ENCODE measurements around the gene HTRA3. TPM values are rescaled to one million over a fixed set of nuclear protein-coding genes. Genes with fewer than 3 reads are reported as not detected.

The HTRA3 gene
- total RNA-seq, 2 experiments from 2014 or later: not detected

DNA sequence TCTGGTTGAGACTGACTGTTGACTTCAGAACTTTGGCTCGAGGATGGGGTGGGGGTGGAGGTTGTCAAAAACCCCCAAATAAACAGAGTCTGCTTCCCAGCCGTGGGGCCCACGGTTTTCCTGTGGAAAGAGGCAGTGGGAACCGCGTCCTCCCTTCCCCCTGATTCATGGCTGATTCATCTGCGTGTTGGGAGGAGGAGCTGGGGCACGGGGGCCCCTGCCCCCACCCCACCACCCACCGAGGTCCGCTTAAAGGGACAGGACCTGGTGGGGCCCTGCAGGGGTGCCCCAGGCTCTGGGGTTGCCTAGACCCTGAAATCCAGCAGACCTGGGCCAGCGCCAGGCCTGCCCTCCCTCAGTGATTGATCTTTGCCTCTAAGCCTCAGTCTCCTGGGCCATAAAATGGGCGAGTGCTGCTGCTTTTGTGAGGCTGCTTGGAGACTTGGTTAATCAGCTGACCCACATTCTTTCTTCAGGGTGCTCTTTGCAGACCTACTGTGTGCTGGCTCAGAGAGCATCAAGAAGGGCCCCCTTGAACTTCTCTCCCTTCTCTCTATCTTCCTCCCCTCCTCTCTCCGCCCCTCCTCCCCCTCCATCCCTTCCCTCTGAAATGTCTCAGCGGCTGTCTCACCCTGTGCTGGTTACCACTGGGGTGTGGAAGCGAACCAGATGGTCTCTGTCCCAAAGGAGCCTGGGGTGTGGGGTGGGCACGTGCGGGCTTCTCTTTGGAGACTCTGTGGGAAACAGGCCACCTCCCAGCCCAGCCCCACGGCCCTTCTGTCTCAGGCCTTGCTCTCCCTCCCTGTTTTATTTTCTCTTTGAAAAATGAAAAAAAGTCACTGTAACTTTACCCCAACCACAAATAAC lies 9.1 kb downstream of the HTRA3 start:
- no peaks in the 10 kb centered on the region for H3K36me3 Mint-ChIP-seq (ENCODE audit: low read depth)
- ChIA-PET POLR2A (no interaction called here), CTCF (no interaction called here)
- H3K27me3 Mint-ChIP-seq: no peaks in the 10 kb centered on the region
- no peak overlapping the region for H3K27ac Mint-ChIP-seq
- no peak for DNase-seq
- no peak overlapping the region for H3K4me3 Mint-ChIP-seq
- no peaks in the 10 kb centered on the region for H3K4me1 Mint-ChIP-seq
- no peaks in the 10 kb centered on the region for H3K9me3 Mint-ChIP-seq

DNA sequence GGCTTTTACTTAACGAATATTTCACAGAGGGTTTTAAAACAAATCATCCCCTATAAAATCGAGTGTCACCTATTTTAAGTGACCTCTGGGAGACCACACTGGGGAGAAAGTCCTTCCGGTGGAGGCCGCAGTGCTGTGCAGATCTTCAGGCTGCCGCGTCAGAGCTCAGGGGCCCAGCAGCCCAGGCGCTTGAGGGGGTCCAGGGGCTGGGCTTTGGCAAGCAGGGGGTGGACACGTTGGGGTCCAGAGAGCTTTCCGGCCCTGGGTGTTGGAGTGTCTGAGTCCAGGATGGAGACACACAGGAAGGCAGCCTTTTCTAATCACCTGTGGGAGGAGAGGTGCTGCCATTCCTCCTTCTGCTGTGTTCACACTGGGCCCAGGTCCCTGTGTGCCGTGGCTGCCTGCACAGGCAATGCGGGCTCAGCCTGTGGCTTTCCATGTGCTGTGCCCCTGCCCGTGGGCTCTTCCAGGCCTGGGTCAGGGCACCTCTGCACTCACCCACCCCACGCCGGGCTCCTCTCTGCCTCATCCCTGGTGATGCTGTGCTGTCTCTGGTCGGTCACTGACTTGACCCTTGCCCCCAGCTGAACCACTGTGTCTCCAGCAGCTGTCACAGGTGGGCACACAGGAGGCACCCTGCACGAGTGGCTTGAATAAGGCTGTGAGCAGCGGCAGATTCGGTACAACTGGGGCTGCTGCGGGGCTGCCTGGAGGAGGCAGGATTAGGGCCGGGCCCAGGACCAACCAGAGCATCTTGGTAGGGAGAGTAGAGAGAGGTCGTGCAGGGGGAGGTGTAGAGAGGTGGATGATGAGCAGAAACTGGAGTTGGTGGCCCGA lies 10.0 kb downstream of the HTRA3 start:
- H3K4me3 Mint-ChIP-seq: no peak overlapping the region
- ChIA-PET CTCF (no interaction called here), POLR2A (no interaction called here)
- H3K27ac Mint-ChIP-seq: no peak overlapping the region
- H3K27me3 Mint-ChIP-seq: no peaks in the 10 kb centered on the region
- H3K9me3 Mint-ChIP-seq: no peaks in the 10 kb centered on the region
- no peak for DNase-seq
- H3K4me1 Mint-ChIP-seq: no peaks in the 10 kb centered on the region
- no peaks in the 10 kb centered on the region for H3K36me3 Mint-ChIP-seq (ENCODE audit: low read depth)

DNA sequence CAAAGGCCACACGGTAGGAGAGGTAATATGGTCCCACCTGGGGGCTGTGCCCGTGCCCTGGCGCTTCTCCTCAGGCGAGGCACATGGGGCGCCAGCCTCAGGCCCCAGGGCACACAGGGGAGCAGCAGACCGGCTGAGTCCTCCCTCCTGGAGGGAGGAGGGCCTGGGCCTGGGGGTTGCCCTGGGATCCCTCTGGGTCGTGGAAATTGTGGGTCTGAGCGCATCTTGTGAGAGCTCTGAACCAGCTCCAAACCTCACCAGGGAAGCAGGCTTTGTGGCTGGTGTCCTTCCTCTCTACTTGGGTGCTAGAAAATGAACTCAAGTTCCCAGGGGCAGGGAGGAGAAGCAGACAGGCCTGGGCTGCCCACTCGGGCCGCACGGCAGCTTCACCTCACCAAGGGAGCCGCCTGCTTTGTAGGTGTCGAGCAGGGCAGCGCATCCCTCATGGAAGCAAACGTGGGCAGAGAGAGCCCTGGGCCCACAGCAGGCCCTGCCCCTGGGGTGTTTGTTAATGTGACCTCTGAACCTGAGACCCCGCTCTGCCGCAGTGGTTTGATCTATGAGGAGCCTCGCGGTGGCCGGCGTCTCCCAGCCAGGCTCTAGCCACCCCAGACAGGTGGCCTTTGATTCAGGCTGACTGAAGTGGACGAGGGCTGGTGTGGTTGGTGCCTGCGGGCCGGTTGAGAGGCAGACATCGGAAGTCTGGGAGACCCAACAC lies 10.8 kb downstream of the HTRA3 start:
- Mint-ChIP-seq H3K36me3 (ENCODE audit: low read depth) (no peaks in the 10 kb centered on the region), H3K4me1 (no peaks in the 10 kb centered on the region), H3K27ac (no peak overlapping the region), H3K27me3 (no peaks in the 10 kb centered on the region), H3K9me3 (no peaks in the 10 kb centered on the region), H3K4me3 (no peak overlapping the region)
- CTCF ChIA-PET: no interaction called here
- POLR2A ChIA-PET: no interaction called here
- DNase-seq: no peak

- Mint-ChIP-seq H3K36me3 (ENCODE audit: low read depth) (no peaks in the 10 kb centered on the region), H3K4me3 (no peak overlapping the region), H3K27me3 (no peaks in the 10 kb centered on the region), H3K4me1 (no peaks in the 10 kb centered on the region), H3K27ac (no peak overlapping the region), H3K9me3 (no peaks in the 10 kb centered on the region)
- ChIA-PET POLR2A (no interaction called here), CTCF (no interaction called here)
- DNase-seq: no peak
Measured at GRCh38 chr4:8280876-8281440, 11.4 kb downstream of the HTRA3 start.

GRCh38 chr4:8281519-8282133 lies 12.1 kb downstream of the HTRA3 start:
- no peak for DNase-seq
- no peaks in the 10 kb centered on the region for H3K27me3 Mint-ChIP-seq
- H3K4me3 Mint-ChIP-seq: no peak overlapping the region
- CTCF ChIA-PET: no interaction called here
- no peaks in the 10 kb centered on the region for H3K4me1 Mint-ChIP-seq
- POLR2A ChIA-PET: no interaction called here
- no peak overlapping the region for H3K27ac Mint-ChIP-seq
- H3K36me3 Mint-ChIP-seq (ENCODE audit: low read depth): no peaks in the 10 kb centered on the region
- no peaks in the 10 kb centered on the region for H3K9me3 Mint-ChIP-seq

DNA sequence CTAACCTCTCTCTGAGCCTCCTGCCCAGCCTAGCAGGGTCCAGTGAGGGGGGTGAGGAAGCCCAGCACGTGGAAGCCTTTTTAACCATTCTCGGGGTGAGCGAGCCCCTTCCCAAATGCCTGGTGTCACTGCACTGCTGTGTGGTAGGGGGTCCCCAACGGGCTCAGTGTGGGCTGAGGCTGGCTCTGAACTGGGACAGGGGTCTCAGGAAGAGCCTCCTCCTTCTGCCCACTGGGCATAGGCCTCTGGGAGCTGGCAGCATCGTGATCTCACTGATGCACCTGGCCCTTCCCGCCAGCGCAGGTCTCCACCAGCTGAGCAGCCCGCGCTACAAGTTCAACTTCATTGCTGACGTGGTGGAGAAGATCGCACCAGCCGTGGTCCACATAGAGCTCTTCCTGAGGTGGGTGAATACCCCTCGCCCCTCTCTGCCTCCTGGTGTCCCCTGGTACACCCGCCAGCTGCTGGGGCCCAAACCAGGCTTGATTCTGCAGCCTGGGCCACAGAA lies 12.6 kb downstream of the HTRA3 start:
- no peaks in the 10 kb centered on the region for H3K9me3 Mint-ChIP-seq
- no peak for DNase-seq
- H3K4me1 Mint-ChIP-seq: no peaks in the 10 kb centered on the region
- H3K27me3 Mint-ChIP-seq: no peaks in the 10 kb centered on the region
- ChIA-PET POLR2A (no interaction called here), CTCF (no interaction called here)
- H3K4me3 Mint-ChIP-seq: no peak overlapping the region
- H3K27ac Mint-ChIP-seq: no peak overlapping the region
- H3K36me3 Mint-ChIP-seq (ENCODE audit: low read depth): no peaks in the 10 kb centered on the region

DNA sequence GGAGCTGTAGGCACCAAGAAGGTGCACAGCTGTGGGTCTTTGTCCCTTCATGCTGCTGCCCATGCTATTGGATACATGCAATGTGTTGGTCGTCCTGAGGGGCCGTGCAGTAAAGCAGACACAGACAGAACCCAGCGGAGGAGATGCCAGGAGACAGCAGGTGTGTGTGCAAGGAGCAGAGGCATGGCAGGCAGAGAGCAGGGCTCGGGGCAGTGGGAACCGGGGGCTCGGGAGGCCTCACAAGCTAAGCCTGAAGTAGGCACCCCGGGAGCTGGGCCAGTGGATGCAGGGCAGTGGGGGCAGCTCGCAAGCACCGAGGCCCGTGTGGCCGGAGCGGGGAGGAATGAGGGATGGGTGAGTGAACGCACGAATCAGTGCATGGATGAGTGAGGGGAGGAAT lies 13.2 kb downstream of the HTRA3 start:
- no peak overlapping the region for H3K4me3 Mint-ChIP-seq
- H3K9me3 Mint-ChIP-seq: no peaks in the 10 kb centered on the region

DNA sequence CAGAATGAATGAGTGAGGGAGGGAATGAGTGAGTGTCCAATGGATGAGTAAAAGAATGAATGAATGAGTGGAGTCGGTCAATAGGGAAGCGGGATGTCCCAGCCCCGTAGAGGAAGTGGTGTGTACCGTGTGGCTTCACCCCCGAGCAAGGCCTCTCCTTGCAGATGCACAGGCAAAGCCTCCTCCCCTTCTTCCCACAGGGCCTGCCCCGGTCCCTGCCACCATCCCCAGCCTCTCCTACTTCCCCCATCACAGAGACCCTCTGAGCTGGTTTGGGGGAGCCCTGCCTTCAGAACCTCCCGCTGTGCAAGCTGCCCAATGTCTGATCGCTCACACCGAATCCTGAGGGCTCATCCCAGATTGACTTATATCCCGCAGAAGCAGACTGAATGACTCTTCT lies 13.6 kb downstream of the HTRA3 start:
- Mint-ChIP-seq H3K4me3 (no peak overlapping the region), H3K27ac (no peak overlapping the region), H3K27me3 (no peaks in the 10 kb centered on the region), H3K4me1 (no peaks in the 10 kb centered on the region), H3K9me3 (no peaks in the 10 kb centered on the region), H3K36me3 (ENCODE audit: low read depth) (no peaks in the 10 kb centered on the region)
- POLR2A ChIA-PET: no interaction called here
- CTCF ChIA-PET: no interaction called here
- DNase-seq: no peak

More for the DNA sequence above, 13.2 kb downstream of the HTRA3 start:
- Mint-ChIP-seq H3K36me3 (ENCODE audit: low read depth) (no peaks in the 10 kb centered on the region), H3K27me3 (no peaks in the 10 kb centered on the region), H3K27ac (no peak overlapping the region), H3K4me1 (no peaks in the 10 kb centered on the region)
- POLR2A ChIA-PET: no interaction called here
- no peak for DNase-seq
- CTCF ChIA-PET: no interaction called here

- POLR2A ChIA-PET: no interaction called here
- no peaks in the 10 kb centered on the region for H3K27me3 Mint-ChIP-seq
- no peaks in the 10 kb centered on the region for H3K9me3 Mint-ChIP-seq
- H3K27ac Mint-ChIP-seq: no peak overlapping the region
- DNase-seq: no peak
- no peak overlapping the region for H3K4me3 Mint-ChIP-seq
- no peaks in the 10 kb centered on the region for H3K36me3 Mint-ChIP-seq (ENCODE audit: low read depth)
- no peaks in the 10 kb centered on the region for H3K4me1 Mint-ChIP-seq
- CTCF ChIA-PET: no interaction called here
Measured at GRCh38 chr4:8283631-8284121, 14.1 kb downstream of the HTRA3 start.

DNA sequence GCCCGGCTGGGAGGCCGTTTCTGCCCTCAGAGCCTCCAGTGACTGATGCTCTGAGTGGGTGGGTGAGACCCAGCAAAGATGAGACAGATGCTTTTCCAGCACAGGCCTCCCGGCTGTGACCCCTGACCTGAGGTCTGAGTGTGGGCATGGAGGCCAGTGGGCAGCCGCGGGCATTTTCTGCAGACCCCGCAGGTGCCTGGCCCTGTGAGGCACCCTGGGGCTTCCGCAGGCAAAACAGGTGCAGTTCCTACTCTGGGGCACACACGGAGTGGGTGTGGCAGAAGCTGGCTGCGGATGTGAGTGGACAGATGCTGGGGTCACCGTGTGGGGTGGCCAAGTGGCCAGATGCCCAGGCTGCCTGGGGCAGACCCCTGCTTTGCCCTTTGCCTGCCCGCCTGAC lies 14.8 kb downstream of the HTRA3 start:
- no peak overlapping the region for H3K4me3 Mint-ChIP-seq
- CTCF ChIA-PET: no interaction called here
- H3K27me3 Mint-ChIP-seq: no peaks in the 10 kb centered on the region
- H3K4me1 Mint-ChIP-seq: no peaks in the 10 kb centered on the region
- DNase-seq: no peak
- no peaks in the 10 kb centered on the region for H3K36me3 Mint-ChIP-seq (ENCODE audit: low read depth)
- H3K27ac Mint-ChIP-seq: no peak overlapping the region
- POLR2A ChIA-PET: no interaction called here
- no peaks in the 10 kb centered on the region for H3K9me3 Mint-ChIP-seq

DNA sequence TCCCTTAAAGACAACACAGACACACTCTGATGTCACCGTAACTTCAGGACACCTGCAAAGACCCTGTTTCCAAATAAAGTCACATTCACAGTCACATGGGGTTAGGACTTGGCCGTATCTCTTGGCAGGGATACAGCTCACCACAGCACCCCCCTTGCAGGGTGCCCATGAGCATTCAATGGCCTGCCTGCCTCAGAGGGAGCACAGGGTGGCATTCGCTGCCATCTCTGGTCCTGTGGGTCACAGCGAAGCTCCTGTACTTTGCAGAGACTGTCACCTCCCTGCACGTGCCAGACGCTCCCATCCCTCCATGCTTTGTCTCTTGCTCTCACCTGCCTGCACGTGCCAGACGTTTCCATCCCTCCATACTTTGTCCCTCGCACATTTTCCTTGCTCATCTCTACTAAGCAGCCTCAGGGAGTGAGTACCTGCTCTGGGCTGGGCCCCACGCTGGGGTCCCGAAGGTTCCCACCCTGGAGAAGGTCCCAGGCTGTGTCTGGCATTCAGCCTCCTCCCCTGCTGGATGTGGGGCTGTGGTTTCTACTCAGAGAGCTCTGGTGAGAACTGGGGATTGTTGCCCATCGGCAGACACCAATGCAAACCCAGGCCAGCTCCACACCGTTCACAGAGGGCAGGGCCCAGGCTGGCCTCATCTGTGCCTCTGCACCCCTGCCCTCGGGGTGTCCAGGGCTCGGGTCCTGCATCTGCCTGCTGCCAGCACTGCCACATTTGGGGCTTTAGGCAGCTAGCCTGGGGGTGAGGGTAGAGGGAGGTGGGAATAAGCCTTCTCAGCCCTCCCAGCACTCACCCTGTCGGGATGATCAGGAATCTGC lies 15.8 kb downstream of the HTRA3 start:
- CTCF ChIA-PET: no interaction called here
- no peaks in the 10 kb centered on the region for H3K36me3 Mint-ChIP-seq (ENCODE audit: low read depth)
- no peak for DNase-seq
- no peaks in the 10 kb centered on the region for H3K9me3 Mint-ChIP-seq
- no peak overlapping the region for H3K4me3 Mint-ChIP-seq
- no peaks in the 10 kb centered on the region for H3K4me1 Mint-ChIP-seq
- no peak overlapping the region for H3K27ac Mint-ChIP-seq
- H3K27me3 Mint-ChIP-seq: no peaks in the 10 kb centered on the region
- POLR2A ChIA-PET: no interaction called here

DNA sequence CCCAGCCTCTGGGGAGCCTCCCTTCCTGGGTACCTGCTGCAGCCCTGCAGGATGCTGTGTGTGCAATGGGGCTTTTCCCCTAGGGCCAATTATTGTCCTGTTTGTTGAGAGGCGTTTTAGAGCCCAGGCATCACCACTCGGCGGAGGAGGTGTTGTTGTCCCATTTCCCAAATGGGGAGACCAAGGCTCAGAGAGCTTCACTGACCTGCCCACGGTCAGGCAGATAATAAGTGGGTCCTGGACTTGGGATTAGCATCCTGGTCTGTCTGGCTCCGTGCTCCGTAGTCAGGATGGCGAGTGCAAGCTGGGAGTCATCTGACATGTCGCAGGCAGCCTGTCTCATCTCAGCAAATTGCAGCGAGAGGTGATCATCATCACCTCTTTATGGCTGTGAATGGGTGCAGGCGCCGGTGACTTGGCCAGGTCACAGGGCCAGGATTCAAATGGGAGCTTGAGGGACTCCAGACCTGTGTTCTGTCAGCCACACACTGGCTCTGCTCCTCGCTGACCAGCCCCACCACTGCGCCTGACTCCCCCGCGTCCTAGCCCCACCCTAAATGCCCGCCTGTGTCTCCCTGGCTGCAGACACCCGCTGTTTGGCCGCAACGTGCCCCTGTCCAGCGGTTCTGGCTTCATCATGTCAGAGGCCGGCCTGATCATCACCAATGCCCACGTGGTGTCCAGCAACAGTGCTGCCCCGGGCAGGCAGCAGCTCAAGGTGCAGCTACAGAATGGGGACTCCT lies 16.6 kb downstream of the HTRA3 start:
- Mint-ChIP-seq H3K4me3 (no peak overlapping the region), H3K9me3 (no peaks in the 10 kb centered on the region), H3K36me3 (ENCODE audit: low read depth) (no peaks in the 10 kb centered on the region), H3K4me1 (no peaks in the 10 kb centered on the region), H3K27ac (no peak overlapping the region), H3K27me3 (no peaks in the 10 kb centered on the region)
- CTCF ChIA-PET: no interaction called here
- POLR2A ChIA-PET: no interaction called here
- no peak for DNase-seq
